GM12878 (cell line): ENCODE results near the gene MOGAT3. TPM values are rescaled to one million over a fixed set of nuclear protein-coding genes. Genes with fewer than 3 reads are reported as not detected.
A peak's percentile ranks its signal among the peaks of the same experiment; 100 is the strongest.

Experiments used
- ASH2L ChIP-seq: fragments of 300-600, 200-600 bp; sonication (generic); IDR thresholded peaks from 2 replicates; pipeline ENCODE4 v1.6.1; 2017; ENCODE audit warnings: low read depth, mild to moderate bottlenecking, borderline replicate concordance
- BRCA1 ChIP-seq: IDR thresholded peaks from 2 replicates; pipeline ENCODE4 v1.6.1; 2011; ENCODE audit warnings: low read depth, low read length, improper control_type of control experiment
- CHD1 ChIP-seq: IDR thresholded peaks from 2 replicates; pipeline ENCODE4 v1.6.1; 2012; ENCODE audit warnings: low read depth, low read length, improper control_type of control experiment
- CUX1 ChIP-seq: IDR thresholded peaks from 2 replicates; pipeline ENCODE4 v1.6.1; 2012; ENCODE audit warnings: improper control_type of control experiment, low read depth, low read length; ENCODE audit not compliant: insufficient replicate concordance
- ESRRA ChIP-seq: IDR thresholded peaks from 2 replicates; pipeline ENCODE4 v1.6.1; 2012; ENCODE audit warnings: mild to moderate bottlenecking, low read length, improper control_type of control experiment
- IRF4 ChIP-seq: IDR thresholded peaks from 2 replicates; pipeline ENCODE4 v1.6.1; 2011; ENCODE audit warnings: low read depth, low read length
- KAT2A ChIP-seq: conservative IDR thresholded peaks from 2 replicates; pipeline ENCODE4 v1.6.1; 2011; ENCODE audit warnings: low read depth, low read length; ENCODE audit not compliant: control insufficient read depth
- MTA2 ChIP-seq: fragments of 450-650 bp; IDR thresholded peaks from 2 replicates; pipeline ENCODE4 v1.6.1; 2016; ENCODE audit warnings: low read depth, mild to moderate bottlenecking, moderate library complexity
- NBN ChIP-seq: fragments of 450-650 bp; IDR thresholded peaks from 2 replicates; pipeline ENCODE4 v1.6.1; 2016
- PAX5 ChIP-seq: IDR thresholded peaks from 2 replicates; pipeline ENCODE4 v1.6.1; 2011; ENCODE audit warnings: low read depth, low read length, borderline replicate concordance
- PAX8 ChIP-seq: fragments of 450-650 bp; IDR thresholded peaks from 2 replicates; pipeline ENCODE4 v1.6.1; 2017; ENCODE audit warnings: mild to moderate bottlenecking, moderate library complexity
- WRNIP1 ChIP-seq: IDR thresholded peaks from 2 replicates; pipeline ENCODE4 v1.6.1; 2011; ENCODE audit warnings: low read depth, low read length, improper control_type of control experiment, borderline replicate concordance
- ZNF592 ChIP-seq: fragments of 450-650 bp; IDR thresholded peaks from 2 replicates; pipeline ENCODE4 v1.6.1; 2017; ENCODE audit warnings: mild to moderate bottlenecking, moderate library complexity
- polyA plus RNA-seq, 11 experiments: library from polyadenylated mRNA; depleted of rRNA in 4 of 11; unstranded in 6 of 11; stranded (reverse) in 5 of 11; fragments of >200 nt; fragmentation: Nextera tagmentation in 4 of 11; fragmentation: Illumina TruSeq in 1 of 11; extraction: Ambion mirVana in 4 of 11; extraction: Trizol in 1 of 11; gene quantifications; 1 replicate in 1 of 11; 2 replicates in 10 of 11; pipeline versions ENCODE4 v1.2.1 to v1.2.3, GENCODE V29; 2011 to 2016; ENCODE audit warnings: inconsistent platforms in 2 of 11, missing spikeins in 2 of 11, low read depth in 1 of 11
- total RNA-seq, 4 experiments: library from RNA; depleted of rRNA in 3 of 4; stranded (reverse); fragments of >200 nt in 3 of 4; fragmentation: Illumina TruSeq in 1 of 4; extraction: Trizol in 1 of 4; gene quantifications; 2 replicates each; pipeline versions ENCODE4 v1.2.1 to v1.2.3, GENCODE V29; 2013 to 2021
- TF ChIP-seq, protein P1 (sequence below): fragments of 450-650 bp; IDR thresholded peaks from 2 replicates; pipeline ENCODE4 v1.6.1; 2016; ENCODE audit warnings: mild to moderate bottlenecking, moderate library complexity, borderline replicate concordance
- TF ChIP-seq, protein P2 (sequence below): IDR thresholded peaks from 2 replicates; pipeline ENCODE4 v1.6.1; 2011; ENCODE audit warnings: mild to moderate bottlenecking, low read depth, low read length, moderate library complexity; ENCODE audit not compliant: insufficient replicate concordance

The MOGAT3 gene
- total and polyA plus RNA-seq, 10 of the 15 experiments (the other 5 are each of a cell fraction or from before 2014, with no cell fraction given) = 0.11 TPM; not detected in 9

DNA sequence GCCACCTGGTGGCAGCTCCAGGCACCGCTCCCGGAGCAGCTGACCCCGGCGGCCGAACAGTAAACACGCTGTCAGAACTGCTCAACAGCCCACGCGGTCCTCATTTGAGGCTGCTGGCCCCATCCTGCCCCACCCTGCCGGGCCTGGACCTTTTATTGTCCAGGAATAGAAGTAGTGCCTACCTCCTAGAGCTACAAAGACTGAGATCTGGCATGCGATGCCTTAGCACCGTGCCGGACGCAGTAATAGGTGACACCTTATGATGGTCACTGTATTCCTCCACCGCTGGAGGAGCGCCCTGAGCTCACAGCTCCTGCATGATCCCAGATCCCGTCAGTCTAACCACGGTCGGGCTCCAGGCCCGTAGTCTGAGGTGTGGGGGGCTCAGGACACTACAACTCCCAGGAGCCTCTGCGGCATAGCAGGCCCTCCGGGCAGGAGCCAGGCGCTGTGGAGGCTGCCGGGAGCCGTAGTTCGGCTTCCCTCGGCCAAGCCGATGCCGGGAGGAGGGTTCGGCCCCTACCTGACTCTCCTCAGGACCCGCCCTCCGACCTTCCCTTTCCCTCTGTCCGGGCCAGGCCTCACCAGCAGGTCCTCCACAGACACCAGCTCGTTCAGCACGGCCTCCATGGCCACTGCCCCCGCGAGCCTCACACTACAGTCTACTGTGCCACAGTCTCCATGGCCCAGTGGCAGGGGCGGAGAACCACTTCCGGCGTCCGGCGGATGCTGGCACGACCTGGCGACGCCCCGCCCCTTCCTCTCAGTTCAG lies 43.7 kb upstream of the MOGAT3 start, which contains the start of gene FIS1 (continued):
- peak; percentile 30; the same call in 1 of the 2 replicates for TF ChIP-seq MTA2
- no peak for TF ChIP-seq PAX5
- TF ChIP-seq NBN = peak; percentile 77
- TF ChIP-seq ZNF592 = no peak
- TF ChIP-seq, protein P1, sequence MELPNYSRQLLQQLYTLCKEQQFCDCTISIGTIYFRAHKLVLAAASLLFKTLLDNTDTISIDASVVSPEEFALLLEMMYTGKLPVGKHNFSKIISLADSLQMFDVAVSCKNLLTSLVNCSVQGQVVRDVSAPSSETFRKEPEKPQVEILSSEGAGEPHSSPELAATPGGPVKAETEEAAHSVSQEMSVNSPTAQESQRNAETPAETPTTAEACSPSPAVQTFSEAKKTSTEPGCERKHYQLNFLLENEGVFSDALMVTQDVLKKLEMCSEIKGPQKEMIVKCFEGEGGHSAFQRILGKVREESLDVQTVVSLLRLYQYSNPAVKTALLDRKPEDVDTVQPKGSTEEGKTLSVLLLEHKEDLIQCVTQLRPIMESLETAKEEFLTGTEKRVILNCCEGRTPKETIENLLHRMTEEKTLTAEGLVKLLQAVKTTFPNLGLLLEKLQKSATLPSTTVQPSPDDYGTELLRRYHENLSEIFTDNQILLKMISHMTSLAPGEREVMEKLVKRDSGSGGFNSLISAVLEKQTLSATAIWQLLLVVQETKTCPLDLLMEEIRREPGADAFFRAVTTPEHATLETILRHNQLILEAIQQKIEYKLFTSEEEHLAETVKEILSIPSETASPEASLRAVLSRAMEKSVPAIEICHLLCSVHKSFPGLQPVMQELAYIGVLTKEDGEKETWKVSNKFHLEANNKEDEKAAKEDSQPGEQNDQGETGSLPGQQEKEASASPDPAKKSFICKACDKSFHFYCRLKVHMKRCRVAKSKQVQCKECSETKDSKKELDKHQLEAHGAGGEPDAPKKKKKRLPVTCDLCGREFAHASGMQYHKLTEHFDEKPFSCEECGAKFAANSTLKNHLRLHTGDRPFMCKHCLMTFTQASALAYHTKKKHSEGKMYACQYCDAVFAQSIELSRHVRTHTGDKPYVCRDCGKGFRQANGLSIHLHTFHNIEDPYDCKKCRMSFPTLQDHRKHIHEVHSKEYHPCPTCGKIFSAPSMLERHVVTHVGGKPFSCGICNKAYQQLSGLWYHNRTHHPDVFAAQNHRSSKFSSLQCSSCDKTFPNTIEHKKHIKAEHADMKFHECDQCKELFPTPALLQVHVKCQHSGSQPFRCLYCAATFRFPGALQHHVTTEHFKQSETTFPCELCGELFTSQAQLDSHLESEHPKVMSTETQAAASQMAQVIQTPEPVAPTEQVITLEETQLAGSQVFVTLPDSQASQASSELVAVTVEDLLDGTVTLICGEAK = peak; percentile 95
- TF ChIP-seq CHD1 = no peak
- TF ChIP-seq IRF4 = no peak
- TF ChIP-seq BRCA1 = no peak
- no peak for TF ChIP-seq KAT2A
- TF ChIP-seq ESRRA = no peak
- no peak for TF ChIP-seq WRNIP1
- TF ChIP-seq, protein P2, sequence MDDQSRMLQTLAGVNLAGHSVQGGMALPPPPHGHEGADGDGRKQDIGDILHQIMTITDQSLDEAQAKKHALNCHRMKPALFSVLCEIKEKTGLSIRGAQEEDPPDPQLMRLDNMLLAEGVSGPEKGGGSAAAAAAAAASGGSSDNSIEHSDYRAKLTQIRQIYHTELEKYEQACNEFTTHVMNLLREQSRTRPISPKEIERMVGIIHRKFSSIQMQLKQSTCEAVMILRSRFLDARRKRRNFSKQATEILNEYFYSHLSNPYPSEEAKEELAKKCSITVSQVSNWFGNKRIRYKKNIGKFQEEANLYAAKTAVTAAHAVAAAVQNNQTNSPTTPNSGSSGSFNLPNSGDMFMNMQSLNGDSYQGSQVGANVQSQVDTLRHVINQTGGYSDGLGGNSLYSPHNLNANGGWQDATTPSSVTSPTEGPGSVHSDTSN = no peak
- TF ChIP-seq CUX1 = no peak
- TF ChIP-seq ASH2L = no peak
- no peak for TF ChIP-seq PAX8
